ENCODE data around the gene CD300LF. TPM values are rescaled to one million over a fixed set of nuclear protein-coding genes. Genes with fewer than 3 reads are reported as not detected.

Gene CD300LF
- total RNA-seq, 1 donor from 2014 or later: not detected

- Histone ChIP-seq H3K4me3 (ENCODE audit: low read depth, low read length) (no peak overlapping the region), H3K27me3 (ENCODE audit: control insufficient read depth, insufficient read depth, low read length) (no peaks in the 10 kb centered on the region), H3K36me3 (ENCODE audit: control insufficient read depth, insufficient read depth, low read length) (no peaks in the 10 kb centered on the region)
- TF ChIP-seq, protein P1, sequence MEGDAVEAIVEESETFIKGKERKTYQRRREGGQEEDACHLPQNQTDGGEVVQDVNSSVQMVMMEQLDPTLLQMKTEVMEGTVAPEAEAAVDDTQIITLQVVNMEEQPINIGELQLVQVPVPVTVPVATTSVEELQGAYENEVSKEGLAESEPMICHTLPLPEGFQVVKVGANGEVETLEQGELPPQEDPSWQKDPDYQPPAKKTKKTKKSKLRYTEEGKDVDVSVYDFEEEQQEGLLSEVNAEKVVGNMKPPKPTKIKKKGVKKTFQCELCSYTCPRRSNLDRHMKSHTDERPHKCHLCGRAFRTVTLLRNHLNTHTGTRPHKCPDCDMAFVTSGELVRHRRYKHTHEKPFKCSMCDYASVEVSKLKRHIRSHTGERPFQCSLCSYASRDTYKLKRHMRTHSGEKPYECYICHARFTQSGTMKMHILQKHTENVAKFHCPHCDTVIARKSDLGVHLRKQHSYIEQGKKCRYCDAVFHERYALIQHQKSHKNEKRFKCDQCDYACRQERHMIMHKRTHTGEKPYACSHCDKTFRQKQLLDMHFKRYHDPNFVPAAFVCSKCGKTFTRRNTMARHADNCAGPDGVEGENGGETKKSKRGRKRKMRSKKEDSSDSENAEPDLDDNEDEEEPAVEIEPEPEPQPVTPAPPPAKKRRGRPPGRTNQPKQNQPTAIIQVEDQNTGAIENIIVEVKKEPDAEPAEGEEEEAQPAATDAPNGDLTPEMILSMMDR (IDR thresholded peaks at IDR 0.05; ENCODE audit: insufficient read depth, low read length, poor library complexity, severe bottlenecking): no peak
- no peak for DNase-seq (ENCODE audit: low read depth)
Measured at GRCh38 chr17:74691151-74691550, 21.6 kb downstream of the CD300LF start.

GRCh38 chr17:74690409-74690825 lies 22.3 kb downstream of the CD300LF start:
- H3K27me3 ChIP-seq (ENCODE audit: control insufficient read depth, insufficient read depth, low read length): no peaks in the 10 kb centered on the region
- TF ChIP-seq, protein P1 (IDR thresholded peaks at IDR 0.05; ENCODE audit: insufficient read depth, low read length, poor library complexity, severe bottlenecking): no peak
- no peak overlapping the region for H3K4me3 ChIP-seq (ENCODE audit: low read depth, low read length)

GRCh38 chr17:74687886-74688285 lies 24.8 kb downstream of the CD300LF start:
- DNase-seq (ENCODE audit: low read depth): no peak
- H3K36me3 ChIP-seq (ENCODE audit: control insufficient read depth, insufficient read depth, low read length): no peaks in the 10 kb centered on the region
- H3K27me3 ChIP-seq (ENCODE audit: control insufficient read depth, insufficient read depth, low read length): no peaks in the 10 kb centered on the region
- H3K4me3 ChIP-seq (ENCODE audit: low read depth, low read length): no peak overlapping the region
- TF ChIP-seq, protein P1 (IDR thresholded peaks at IDR 0.05; ENCODE audit: insufficient read depth, low read length, poor library complexity, severe bottlenecking): no peak

More at GRCh38 chr17:74690409-74690825, 22.3 kb downstream of the CD300LF start:
- no peak for DNase-seq (ENCODE audit: low read depth)
- no peaks in the 10 kb centered on the region for H3K36me3 ChIP-seq (ENCODE audit: control insufficient read depth, insufficient read depth, low read length)

DNA sequence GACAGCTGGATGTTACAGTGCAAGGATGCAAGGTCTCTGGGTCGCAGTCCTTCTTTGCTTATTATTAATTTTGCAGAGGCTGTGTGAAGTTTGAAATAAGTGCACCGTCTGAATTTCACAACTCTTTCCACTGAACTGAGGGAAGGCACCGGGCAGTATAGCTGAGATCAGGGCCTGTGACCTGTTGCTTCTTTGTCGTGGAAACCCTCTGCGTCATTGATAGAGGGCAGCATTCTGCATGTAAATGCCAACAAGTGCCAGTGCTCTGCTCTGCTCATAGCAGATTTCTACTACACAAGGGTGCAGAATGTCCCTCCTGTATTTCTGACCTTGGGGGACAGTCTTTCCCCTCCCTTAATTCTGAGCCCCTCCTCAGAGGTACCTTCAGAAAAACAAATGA lies 26.0 kb downstream of the CD300LF start:
- DNase-seq (ENCODE audit: low read depth): no peak

GRCh38 chr17:74682471-74683190 lies 30.1 kb downstream of the CD300LF start:
- TF ChIP-seq, protein P1 (IDR thresholded peaks at IDR 0.05; ENCODE audit: insufficient read depth, low read length, poor library complexity, severe bottlenecking): no peak
- DNase-seq (ENCODE audit: low read depth): no peak
- Histone ChIP-seq H3K27me3 (ENCODE audit: control insufficient read depth, insufficient read depth, low read length) (peaks cover 2% of the 10 kb centered on the region), H3K4me3 (ENCODE audit: low read depth, low read length) (no peak overlapping the region), H3K36me3 (ENCODE audit: control insufficient read depth, insufficient read depth, low read length) (no peaks in the 10 kb centered on the region)

More for the DNA sequence above, 26.0 kb downstream of the CD300LF start:
- Histone ChIP-seq H3K36me3 (ENCODE audit: control insufficient read depth, insufficient read depth, low read length) (no peaks in the 10 kb centered on the region), H3K4me3 (ENCODE audit: low read depth, low read length) (no peak overlapping the region), H3K27me3 (ENCODE audit: control insufficient read depth, insufficient read depth, low read length) (no peaks in the 10 kb centered on the region)
- TF ChIP-seq, protein P1 (IDR thresholded peaks at IDR 0.05; ENCODE audit: insufficient read depth, low read length, poor library complexity, severe bottlenecking): no peak

DNA sequence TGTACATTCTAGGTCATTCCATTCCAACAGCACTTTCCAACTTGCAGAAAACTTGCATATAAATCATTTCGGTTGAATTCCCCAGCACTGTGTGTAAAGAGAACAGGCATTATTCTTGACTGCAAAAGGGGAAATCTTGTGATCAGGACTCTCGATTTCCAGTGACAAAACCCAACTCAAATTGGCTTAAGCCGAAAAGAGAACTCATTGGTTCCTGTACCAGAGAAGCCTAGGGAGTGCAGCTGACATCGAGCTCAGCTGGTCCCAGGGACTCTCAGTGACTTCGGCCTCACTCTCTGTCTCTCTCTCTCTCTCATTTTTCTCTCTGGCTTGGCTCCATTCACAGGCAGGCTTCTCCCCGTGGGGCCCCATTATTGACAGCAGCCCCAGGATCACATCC lies 30.7 kb downstream of the CD300LF start:
- Histone ChIP-seq H3K4me3 (ENCODE audit: low read depth, low read length) (no peak overlapping the region), H3K27me3 (ENCODE audit: control insufficient read depth, insufficient read depth, low read length) (peaks cover 2% of the 10 kb centered on the region), H3K36me3 (ENCODE audit: control insufficient read depth, insufficient read depth, low read length) (no peaks in the 10 kb centered on the region)
- no peak for DNase-seq (ENCODE audit: low read depth)
- TF ChIP-seq, protein P1 (IDR thresholded peaks at IDR 0.05; ENCODE audit: insufficient read depth, low read length, poor library complexity, severe bottlenecking): no peak

Measured in kidney epithelial cell (primary cell).